Measurements from ENCODE around the gene DNAJB8.

The DNAJB8 gene

GRCh38 chr3:128432301-128432970, 34.3 kb downstream of the DNAJB8 start:
- peak overlapping the region; percentile 92 for H3K27ac ChIP-seq
- no peak for TF ChIP-seq CTCF (conservative IDR thresholded peaks at IDR 0.05)

GRCh38 chr3:128431803-128432300, 34.8 kb downstream of the DNAJB8 start:
- peak overlapping the region; percentile 92 for H3K27ac ChIP-seq
- no peak for TF ChIP-seq CTCF (conservative IDR thresholded peaks at IDR 0.05)

GRCh38 chr3:128430731-128431130, 36.0 kb downstream of the DNAJB8 start:
- no peak for TF ChIP-seq CTCF (conservative IDR thresholded peaks at IDR 0.05)
- H3K27ac ChIP-seq = peak overlapping the region; percentile 92; the same call in 1 of the 2 replicates

GRCh38 chr3:128430301-128430700, 36.4 kb downstream of the DNAJB8 start:
- TF ChIP-seq CTCF (conservative IDR thresholded peaks at IDR 0.05) = no peak

GRCh38 chr3:128429751-128430150, 36.9 kb downstream of the DNAJB8 start:
- no peak for TF ChIP-seq CTCF (conservative IDR thresholded peaks at IDR 0.05)
- H3K27ac ChIP-seq = peak overlapping the region; percentile 92; the same call in 1 of the 2 replicates

More at GRCh38 chr3:128430301-128430700, 36.4 kb downstream of the DNAJB8 start:
- peak overlapping the region; percentile 92; the same call in 1 of the 2 replicates for H3K27ac ChIP-seq

GRCh38 chr3:128429275-128429674, 37.4 kb downstream of the DNAJB8 start:
- TF ChIP-seq CTCF (conservative IDR thresholded peaks at IDR 0.05) = no peak
- H3K27ac ChIP-seq = peak overlapping the region; percentile 92; the same call in 1 of the 2 replicates

GRCh38 chr3:128427872-128428822, 38.5 kb downstream of the DNAJB8 start:
- no peak for TF ChIP-seq CTCF (conservative IDR thresholded peaks at IDR 0.05)
- H3K27ac ChIP-seq = peak overlapping the region; percentile 61; the same call in 1 of the 2 replicates
